KOPT-K1 (cell line): Measurements from ENCODE around the gene PAPPA.

Source experiments
- H3K27ac ChIP-seq: fragments of 200-600 bp; sonication (generic); 2 replicates; pipeline ENCODE4 v1.5.1; 2016; ENCODE audit warnings: antibody characterized with exemption, mild to moderate bottlenecking, low read depth, low read length; ENCODE audit not compliant: poor library complexity, severe bottlenecking
- H3K36me3 ChIP-seq: fragments of 200-600 bp; sonication (generic); 2 replicates; pipeline ENCODE4 v1.5.1; 2017; ENCODE audit warnings: antibody characterized with exemption, mild to moderate bottlenecking, low read length, moderate library complexity; ENCODE audit not compliant: insufficient read depth
- H3K9me3 ChIP-seq: fragments of 200-600 bp; sonication (generic); 2 replicates; pipeline ENCODE4 v1.5.1; 2017; ENCODE audit warnings: antibody characterized with exemption, low read length, mild to moderate bottlenecking; ENCODE audit not compliant: insufficient read depth, poor library complexity, severe bottlenecking

PAPPA gene

GRCh38 chr9:116381350-116381749 lies 227.8 kb downstream of the PAPPA start:
- Histone ChIP-seq H3K27ac (no peak overlapping the region), H3K36me3 (no peaks in the 10 kb centered on the region), H3K9me3 (no peaks in the 10 kb centered on the region)

GRCh38 chr9:116382053-116382452 lies 228.5 kb downstream of the PAPPA start:
- Histone ChIP-seq H3K36me3 (no peaks in the 10 kb centered on the region), H3K9me3 (no peaks in the 10 kb centered on the region), H3K27ac (no peak overlapping the region)

GRCh38 chr9:116383133-116383532 lies 229.5 kb downstream of the PAPPA start:
- H3K36me3 ChIP-seq: no peaks in the 10 kb centered on the region
- no peak overlapping the region for H3K27ac ChIP-seq
- no peaks in the 10 kb centered on the region for H3K9me3 ChIP-seq

GRCh38 chr9:116383936-116384335 lies 230.3 kb downstream of the PAPPA start:
- H3K9me3 ChIP-seq: no peaks in the 10 kb centered on the region
- H3K36me3 ChIP-seq: no peaks in the 10 kb centered on the region
- no peak overlapping the region for H3K27ac ChIP-seq

GRCh38 chr9:116387934-116388698 lies 234.5 kb downstream of the PAPPA start:
- no peaks in the 10 kb centered on the region for H3K36me3 ChIP-seq
- H3K9me3 ChIP-seq: no peaks in the 10 kb centered on the region
- no peak overlapping the region for H3K27ac ChIP-seq

- Histone ChIP-seq H3K36me3 (no peaks in the 10 kb centered on the region), H3K9me3 (no peaks in the 10 kb centered on the region), H3K27ac (no peak overlapping the region)
Observed at GRCh38 chr9:116389541-116390302, 236.1 kb downstream of the PAPPA start.

GRCh38 chr9:116390303-116391228 lies 237.0 kb downstream of the PAPPA start:
- Histone ChIP-seq H3K9me3 (no peaks in the 10 kb centered on the region), H3K27ac (no peak overlapping the region), H3K36me3 (no peaks in the 10 kb centered on the region)

- Histone ChIP-seq H3K9me3 (no peaks in the 10 kb centered on the region), H3K27ac (no peak overlapping the region), H3K36me3 (no peaks in the 10 kb centered on the region)
Observed at GRCh38 chr9:116391306-116391900, 237.8 kb downstream of the PAPPA start.

GRCh38 chr9:116393198-116393597 lies 239.6 kb downstream of the PAPPA start:
- Histone ChIP-seq H3K36me3 (no peaks in the 10 kb centered on the region), H3K9me3 (no peaks in the 10 kb centered on the region), H3K27ac (no peak overlapping the region)

- Histone ChIP-seq H3K36me3 (no peaks in the 10 kb centered on the region), H3K27ac (no peak overlapping the region), H3K9me3 (no peaks in the 10 kb centered on the region)
Observed at GRCh38 chr9:116394070-116394469, 240.5 kb downstream of the PAPPA start.

- no peaks in the 10 kb centered on the region for H3K9me3 ChIP-seq
- H3K27ac ChIP-seq: no peak overlapping the region
- H3K36me3 ChIP-seq: no peaks in the 10 kb centered on the region
Observed at GRCh38 chr9:116394894-116395698, 241.5 kb downstream of the PAPPA start.

GRCh38 chr9:116395699-116396037 lies 242.1 kb downstream of the PAPPA start:
- Histone ChIP-seq H3K36me3 (no peaks in the 10 kb centered on the region), H3K27ac (no peak overlapping the region), H3K9me3 (no peaks in the 10 kb centered on the region)

- no peaks in the 10 kb centered on the region for H3K9me3 ChIP-seq
- H3K27ac ChIP-seq: no peak overlapping the region
- no peaks in the 10 kb centered on the region for H3K36me3 ChIP-seq
Observed at GRCh38 chr9:116403171-116403570, 249.6 kb downstream of the PAPPA start.

- Histone ChIP-seq H3K36me3 (no peaks in the 10 kb centered on the region), H3K9me3 (no peaks in the 10 kb centered on the region), H3K27ac (no peak overlapping the region)
Observed at GRCh38 chr9:116404228-116404627, 250.6 kb downstream of the PAPPA start.
